HEK293 (cell line): ENCODE measurements around the gene COMMD10.

Experiments used
- CTCF ChIA-PET: fragments of 350-600 bp; formaldehyde crosslinking; extraction: SDS; loops from one replicate; lab custom pipeline; 2021; ENCODE audit warnings: antibody characterized with exemption; lab: Yijun Ruan, JAX
- POLR2A ChIA-PET: fragments of 300-600 bp; formaldehyde crosslinking; extraction: SDS; loops from one replicate; lab custom pipeline; 2020; ENCODE audit warnings: antibody characterized with exemption, inconsistent platforms; lab: Yijun Ruan, JAX
- H3K27ac ChIP-seq: fragments of 200-500 bp; sonication (Bioruptor generic); 2 replicates; pipeline ENCODE4 v1.5.1; 2014; ENCODE audit warnings: low read depth, low read length, control low read depth, inconsistent platforms; ENCODE audit errors: extremely low read depth
- H3K36me3 ChIP-seq, 2 experiments: fragments of 200-500 bp in 1 of 2; sonication (Bioruptor generic) in 1 of 2; 1 replicate in 1 of 2; 2 replicates in 1 of 2; pipeline ENCODE4 v1.5.1; 2014 to 2017; ENCODE audit warnings: inconsistent platforms in 2 of 2, low read length in 2 of 2; ENCODE audit not compliant: control insufficient read depth in 2 of 2, insufficient read depth in 1 of 2
- H3K4me1 ChIP-seq: fragments of 200-500 bp; sonication (Bioruptor generic); 2 replicates; pipeline ENCODE4 v1.5.1; 2014; ENCODE audit warnings: mild to moderate bottlenecking, low read length, inconsistent platforms; ENCODE audit not compliant: control insufficient read depth, insufficient read depth
- H3K4me3 ChIP-seq: 2 replicates; pipeline ENCODE4 v1.5.1; 2011; ENCODE audit warnings: low read depth, mild to moderate bottlenecking, control low read depth, low read length, moderate library complexity
- H3K9me3 ChIP-seq: fragments of 200-500 bp; sonication (Bioruptor generic); 2 replicates; pipeline ENCODE4 v1.5.1; 2014; ENCODE audit warnings: low read depth, low read length, inconsistent platforms; ENCODE audit not compliant: control insufficient read depth, insufficient read depth
- BCL11A ChIP-seq: fragments of 450-650 bp; formaldehyde crosslinking; IDR thresholded peaks from 2 replicates; pipeline ENCODE4 v1.5.1; 2016; ENCODE audit warnings: low read depth, missing biosample characterization, missing genetic modification characterization
- BCL6B ChIP-seq: fragments of 450-650 bp; formaldehyde crosslinking; IDR thresholded peaks from 2 replicates; pipeline ENCODE4 v1.5.1; 2017; ENCODE audit warnings: missing biosample characterization, missing genetic modification characterization
- ELK4 ChIP-seq: IDR thresholded peaks from 2 replicates; pipeline ENCODE4 v1.6.1; 2011; ENCODE audit warnings: mild to moderate bottlenecking, low read depth, low read length, borderline replicate concordance
- KLF1 ChIP-seq: fragments of 450-650 bp; formaldehyde crosslinking; IDR thresholded peaks from 2 replicates; pipeline ENCODE4 v1.5.1; 2016; ENCODE audit warnings: missing biosample characterization, missing genetic modification characterization
- OVOL3 ChIP-seq: fragments of 450-650 bp; formaldehyde crosslinking; IDR thresholded peaks from 2 replicates; pipeline ENCODE4 v1.5.1; 2016; ENCODE audit warnings: missing biosample characterization, missing genetic modification characterization
- PATZ1 ChIP-seq: fragments of 450-650 bp; formaldehyde crosslinking; IDR thresholded peaks from 2 replicates; pipeline ENCODE4 v1.5.1; 2016; ENCODE audit warnings: missing biosample characterization, missing genetic modification characterization
- TRIM28 ChIP-seq: IDR thresholded peaks from 2 replicates; pipeline ENCODE4 v1.6.1; 2011; ENCODE audit warnings: low read length, control low read depth, borderline replicate concordance
- YY2 ChIP-seq: fragments of 450-650 bp; formaldehyde crosslinking; IDR thresholded peaks from 2 replicates; pipeline ENCODE4 v1.5.1; 2016; ENCODE audit warnings: missing biosample characterization, missing genetic modification characterization
- ZNF133 ChIP-seq: fragments of 450-650 bp; formaldehyde crosslinking; IDR thresholded peaks from 2 replicates; pipeline ENCODE4 v1.5.1; 2016; ENCODE audit warnings: missing biosample characterization, missing genetic modification characterization
- ZNF18 ChIP-seq: fragments of 450-650 bp; formaldehyde crosslinking; IDR thresholded peaks from 2 replicates; pipeline ENCODE4 v1.5.1; 2016; ENCODE audit warnings: missing biosample characterization, missing genetic modification characterization
- ZNF280D ChIP-seq: fragments of 450-650 bp; formaldehyde crosslinking; IDR thresholded peaks from 2 replicates; pipeline ENCODE4 v1.5.1; 2016; ENCODE audit warnings: missing biosample characterization, missing genetic modification characterization
- ZNF302 ChIP-seq: fragments of 450-650 bp; formaldehyde crosslinking; IDR thresholded peaks from 2 replicates; pipeline ENCODE4 v1.5.1; 2016; ENCODE audit warnings: missing biosample characterization, missing genetic modification characterization, low read depth
- ZNF341 ChIP-seq: fragments of 450-650 bp; formaldehyde crosslinking; IDR thresholded peaks from 2 replicates; pipeline ENCODE4; 2016; ENCODE audit warnings: low read depth, missing biosample characterization, missing genetic modification characterization
- ZNF354C ChIP-seq: fragments of 450-650 bp; formaldehyde crosslinking; IDR thresholded peaks from 2 replicates; pipeline ENCODE4 v1.5.1; 2016; ENCODE audit warnings: missing biosample characterization, missing genetic modification characterization, low read depth, borderline replicate concordance
- ZNF37A ChIP-seq: fragments of 450-650 bp; IDR thresholded peaks from 2 replicates; pipeline ENCODE4 v1.5.1; 2018; ENCODE audit warnings: missing biosample characterization, missing genetic modification characterization
- ZNF426 ChIP-seq: fragments of 450-650 bp; formaldehyde crosslinking; IDR thresholded peaks from 2 replicates; pipeline ENCODE4 v1.5.1; 2017; ENCODE audit warnings: missing biosample characterization, missing genetic modification characterization, mild to moderate bottlenecking, inconsistent platforms, moderate library complexity
- ZNF518A ChIP-seq: fragments of 450-650 bp; formaldehyde crosslinking; conservative IDR thresholded peaks from 2 replicates; pipeline ENCODE4 v1.5.1; 2016; ENCODE audit warnings: low read depth, missing biosample characterization, missing genetic modification characterization
- ZNF626 ChIP-seq: fragments of 450-650 bp; sonication (Bioruptor Pico); formaldehyde crosslinking; IDR thresholded peaks from 2 replicates; pipeline ENCODE4 v1.5.1; 2018; ENCODE audit warnings: missing biosample characterization, missing genetic modification characterization, inconsistent platforms
- ZSCAN4 ChIP-seq: fragments of 450-650 bp; formaldehyde crosslinking; IDR thresholded peaks from 2 replicates; pipeline ENCODE4 v1.5.1; 2017; ENCODE audit warnings: missing biosample characterization, missing genetic modification characterization

Gene COMMD10

GRCh38 chr5:116035123-116035522 is 49.7 kb upstream of the COMMD10 start (continued):
- TF ChIP-seq ZSCAN4 (no peak), ZNF626 (tag by site-specific recombination) (no peak), ZNF18 (tag by site-specific recombination) (no peak), ELK4 (no peak), OVOL3 (no peak), ZNF426 (tag by site-specific recombination) (no peak), KLF1 (tag by site-specific recombination) (no peak), ZNF280D (tag by site-specific recombination) (no peak), ZNF133 (tag by site-specific recombination) (no peak)

- ChIA-PET POLR2A (no interaction called here), CTCF (no interaction called here)
- H3K36me3 ChIP-seq = no peaks in the 10 kb centered on the region
- TF ChIP-seq PATZ1 (tag by site-specific recombination) (no peak), ZNF341 (tag by site-specific recombination) (no peak), BCL11A (tag by site-specific recombination) (no peak), OVOL3 (no peak), YY2 (tag by site-specific recombination) (no peak), ZNF37A (tag by site-specific recombination) (no peak), ZNF354C (tag by site-specific recombination) (no peak), ZNF302 (tag by site-specific recombination) (no peak), ZNF518A (no peak), TRIM28 (no peak), BCL6B (tag by site-specific recombination) (no peak)
- TF ChIP-seq, all 188 proteins: peak for 0
- no peak overlapping the region for H3K27ac ChIP-seq
- H3K9me3 ChIP-seq = no peaks in the 10 kb centered on the region
- no peaks in the 10 kb centered on the region for H3K4me1 ChIP-seq
- no peak overlapping the region for H3K4me3 ChIP-seq
Observed at GRCh38 chr5:116037236-116037822, 47.5 kb upstream of the COMMD10 start.
